IMR-90 (cell line): Measurements from ENCODE around the gene C22orf39. TPM values are rescaled to one million over a fixed set of nuclear protein-coding genes. Genes with fewer than 3 reads are reported as not detected.

Experiments used
- ATAC-seq: fragments of 200-7000 bp; cut with Tn5 transposase; 2 replicates; pipeline ENCODE4 v1.9.1; 2020; ENCODE audit warnings: low read depth, mild to moderate bottlenecking, moderate library complexity
- BruUV-seq: library from RNA; stranded (reverse); fragments of 400-500 nt; replicated peaks from 2 replicates; lab custom pipeline; 2021; lab: Mats Ljungman, UMichigan
- CTCF ChIA-PET: fragments of 300-600 bp; formaldehyde crosslinking; extraction: SDS; loops from one replicate; lab custom pipeline; 2021; ENCODE audit warnings: antibody characterized with exemption; lab: Yijun Ruan, JAX
- POLR2A ChIA-PET: fragments of 300-600 bp; sonication (Branson Sonifier 250); formaldehyde crosslinking; loops from one replicate; lab custom pipeline; 2022; ENCODE audit warnings: antibody characterized with exemption; ENCODE audit not compliant: unreplicated experiment; lab: Charles Lee
- DNase-seq: peaks from one replicate; pipeline ENCODE4 v3.0.0; 2013
- H2AFZ ChIP-seq: replicated peaks from 2 replicates; pipeline ENCODE3; 2013; ENCODE audit warnings: low read length, mild to moderate bottlenecking; ENCODE audit not compliant: poor library complexity
- H2AK5ac ChIP-seq: 2 replicates; pipeline ENCODE4 v1.6.1; 2013; ENCODE audit warnings: low read depth, low read length, inconsistent platforms
- H2AK9ac ChIP-seq: replicated peaks from 2 replicates; pipeline ENCODE3; 2013; ENCODE audit warnings: mild to moderate bottlenecking, low read depth, low read length, moderate library complexity; ENCODE audit not compliant: poor library complexity
- H2BK120ac ChIP-seq: 2 replicates; pipeline ENCODE4 v1.6.1; 2013; ENCODE audit warnings: low read depth, low read length, inconsistent platforms
- H2BK15ac ChIP-seq: 3 replicates; pipeline ENCODE4 v1.6.1; 2013; ENCODE audit warnings: low read depth, low read length, inconsistent platforms
- H2BK20ac ChIP-seq: 2 replicates; pipeline ENCODE4 v1.6.1; 2013; ENCODE audit warnings: low read depth, mild to moderate bottlenecking, inconsistent platforms, low read length, moderate library complexity
- H2BK5ac ChIP-seq: 2 replicates; pipeline ENCODE4 v1.6.1; 2013; ENCODE audit warnings: mild to moderate bottlenecking, low read depth, low read length, inconsistent platforms; ENCODE audit not compliant: poor library complexity, severe bottlenecking
- H3K14ac ChIP-seq: replicated peaks from 2 replicates; pipeline ENCODE4 v1.6.1; 2013; ENCODE audit warnings: low read depth, low read length, inconsistent platforms
- H3K18ac ChIP-seq: 2 replicates; pipeline ENCODE4 v1.6.1; 2013; ENCODE audit warnings: low read depth, low read length, control low read depth
- H3K23ac ChIP-seq: 2 replicates; pipeline ENCODE4 v1.6.1; 2013; ENCODE audit warnings: low read depth, low read length, inconsistent platforms
- H3K27ac ChIP-seq: 2 replicates; pipeline ENCODE4 v1.5.1; 2013; ENCODE audit warnings: mild to moderate bottlenecking, control low read depth, low read length; ENCODE audit not compliant: insufficient read depth
- H3K27me3 ChIP-seq: 2 replicates; pipeline ENCODE4 v1.6.1; 2013; ENCODE audit warnings: low read length; ENCODE audit not compliant: control insufficient read depth, insufficient read depth
- H3K36me3 ChIP-seq: 2 replicates; pipeline ENCODE4 v1.6.1; 2013; ENCODE audit warnings: low read length, mixed read lengths; ENCODE audit not compliant: control insufficient read depth, insufficient read depth
- H3K4ac ChIP-seq: 2 replicates; pipeline ENCODE4 v1.6.1; 2013; ENCODE audit warnings: low read depth, low read length, inconsistent platforms
- H3K4me1 ChIP-seq: 2 replicates; pipeline ENCODE4 v1.6.1; 2013; ENCODE audit warnings: low read length, mixed read lengths; ENCODE audit not compliant: control insufficient read depth, insufficient read depth
- H3K4me2 ChIP-seq: 2 replicates; pipeline ENCODE4 v1.6.1; 2013; ENCODE audit warnings: low read depth, mild to moderate bottlenecking, control low read depth, low read length, moderate library complexity
- H3K4me3 ChIP-seq: 2 replicates; pipeline ENCODE4 v1.5.1; 2013; ENCODE audit warnings: low read depth, mild to moderate bottlenecking, control low read depth, low read length, moderate library complexity; ENCODE audit not compliant: insufficient read depth
- H3K56ac ChIP-seq: 2 replicates; pipeline ENCODE4 v1.6.1; 2013; ENCODE audit warnings: low read length, inconsistent platforms; ENCODE audit not compliant: insufficient read depth; ENCODE audit errors: extremely low read depth
- H3K79me1 ChIP-seq, 2 experiments: 2 replicates each; pipeline ENCODE4 v1.6.1; 2013; ENCODE audit warnings: low read length in 2 of 2, inconsistent platforms in 1 of 2, low read depth in 1 of 2
- H3K9ac ChIP-seq: 2 replicates; pipeline ENCODE4 v1.6.1; 2013; ENCODE audit warnings: low read depth, low read length, control low read depth
- H3K9me1 ChIP-seq: 2 replicates; pipeline ENCODE4 v1.6.1; 2013; ENCODE audit warnings: low read length, inconsistent platforms; ENCODE audit not compliant: insufficient read depth
- H3K9me3 ChIP-seq: 2 replicates; pipeline ENCODE4 v1.6.1; 2013; ENCODE audit warnings: low read length; ENCODE audit not compliant: control insufficient read depth, insufficient read depth
- H4K20me1 ChIP-seq: 2 replicates; pipeline ENCODE4 v1.6.1; 2013; ENCODE audit warnings: low read length, inconsistent platforms; ENCODE audit not compliant: insufficient read depth
- H4K5ac ChIP-seq: 2 replicates; pipeline ENCODE4 v1.6.1; 2013; ENCODE audit warnings: mild to moderate bottlenecking, low read depth, low read length, control low read depth
- H4K8ac ChIP-seq, 2 experiments: 2 replicates each; pipeline ENCODE4 v1.6.1; 2013; ENCODE audit warnings: low read depth in 2 of 2, low read length in 2 of 2, control low read depth in 1 of 2, inconsistent platforms in 1 of 2
- H4K91ac ChIP-seq: 2 replicates; pipeline ENCODE4 v1.6.1; 2013; ENCODE audit warnings: low read depth, low read length, inconsistent platforms; ENCODE audit not compliant: insufficient read depth
- BHLHE40 ChIP-seq: fragments of 150-350 bp; IDR thresholded peaks from 2 replicates; pipeline ENCODE4 v1.6.1; 2016; ENCODE audit warnings: mild to moderate bottlenecking, low read depth, low read length
- CHD1 ChIP-seq: IDR thresholded peaks from 2 replicates; pipeline ENCODE4 v1.6.1; 2012; ENCODE audit warnings: low read depth, low read length, improper control_type of control experiment
- FOS ChIP-seq: fragments of 150-350 bp; IDR thresholded peaks from 2 replicates; pipeline ENCODE4 v1.6.1; 2016; ENCODE audit warnings: low read depth, low read length
- MAFK ChIP-seq: IDR thresholded peaks from 2 replicates; pipeline ENCODE4 v1.6.1; 2012; ENCODE audit warnings: low read depth, low read length, improper control_type of control experiment
- MAZ ChIP-seq: IDR thresholded peaks from 2 replicates; pipeline ENCODE4 v1.6.1; 2012; ENCODE audit warnings: low read depth, mild to moderate bottlenecking, low read length, improper control_type of control experiment, moderate library complexity, borderline replicate concordance
- MXI1 ChIP-seq: IDR thresholded peaks from 2 replicates; pipeline ENCODE4 v1.6.1; 2012; ENCODE audit warnings: low read depth, mild to moderate bottlenecking, low read length, moderate library complexity, borderline replicate concordance
- POLR2A ChIP-seq: IDR thresholded peaks from 2 replicates; pipeline ENCODE4 v1.6.1; 2012; ENCODE audit warnings: mild to moderate bottlenecking, low read depth, low read length
- RCOR1 ChIP-seq: IDR thresholded peaks from 2 replicates; pipeline ENCODE4 v1.6.1; 2012; ENCODE audit warnings: mild to moderate bottlenecking, low read length, improper control_type of control experiment; ENCODE audit not compliant: insufficient replicate concordance
- SMC3 ChIP-seq: fragments of 150-350 bp; IDR thresholded peaks from 2 replicates; pipeline ENCODE4 v1.6.1; 2016; ENCODE audit warnings: low read depth, mild to moderate bottlenecking, antibody characterized with exemption, low read length, moderate library complexity
- WGBS, 2 experiments: methylation state at CpG; one replicate each; pipeline versions ENCODE4 v1.1.5 to v1.1.7; 2013; ENCODE audit warnings: missing lambda C conversion rate in 2 of 2; ENCODE audit not compliant: insufficient read length in 1 of 2; ENCODE audit errors: extremely low coverage in 2 of 2; 5-methylcytosine and 5-hydroxymethylcytosine counted together
- dilution Hi-C: fragments of 300-500 bp; cut with HindIII; formaldehyde crosslinking; loops from one replicate; pipeline ENCODE4 v1.14.3; 2018; ENCODE audit warnings: low sequenced_read_pairs; ENCODE audit not compliant: unreplicated experiment
- in situ Hi-C: fragments of 300-500 bp; cut with MboI; formaldehyde crosslinking; loops from 3 replicates; pipeline ENCODE4 v1.14.3; 2019; ENCODE audit warnings: low sequenced_read_pairs, inconsistent platforms, mixed read lengths
- intact Hi-C: fragments of 100-400 bp; cut with micrococcal nuclease; formaldehyde crosslinking; loops from 2 replicates; pipeline ENCODE4 v1.10.0; 2022
- polyA plus RNA-seq, 3 experiments: library from polyadenylated mRNA; depleted of rRNA; stranded (reverse); fragments of >200 nt; gene quantifications; 2 replicates each; pipeline ENCODE4 v1.2.3, GENCODE V29; 2012; ENCODE audit warnings: low replicate concordance in 1 of 3
- total RNA-seq: library from RNA; depleted of rRNA; stranded (reverse); fragments of >200 nt; gene quantifications from 2 replicates; pipeline ENCODE4 v1.2.3, GENCODE V29; 2012
- TF ChIP-seq, protein P1 (sequence below): conservative IDR thresholded peaks from 2 replicates; pipeline ENCODE4 v1.5.1; 2012; ENCODE audit warnings: mild to moderate bottlenecking, low read depth, low read length, improper control_type of control experiment
- TF ChIP-seq, protein P2 (sequence below): fragments of 150-350 bp; IDR thresholded peaks from 2 replicates; pipeline ENCODE4 v1.6.1; 2017; ENCODE audit warnings: mild to moderate bottlenecking, antibody characterized with exemption, low read length, low read depth

Gene C22orf39
- total and polyA plus RNA-seq, 2 of the 4 experiments (the other 2 are of a cell fraction): 8.2 to 8.9 TPM

DNA sequence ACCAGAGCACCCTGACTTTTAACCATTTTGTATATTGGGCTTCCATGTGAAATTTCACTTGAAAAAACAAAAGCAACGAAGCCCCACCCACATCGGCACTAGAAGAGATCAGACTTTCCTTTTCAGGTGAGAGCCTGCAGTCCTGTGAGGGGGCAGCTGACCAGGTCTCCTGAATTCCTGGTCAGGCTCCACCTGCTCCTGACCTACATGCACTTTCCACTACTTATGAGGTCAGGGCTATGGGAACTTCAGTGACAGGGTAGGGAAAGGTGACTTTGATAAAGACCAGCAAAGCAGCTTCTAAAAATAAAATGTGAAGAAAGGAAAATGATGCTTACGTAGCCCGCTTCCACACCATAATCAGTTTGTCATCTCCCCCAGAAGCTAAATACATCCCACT, 40.7 kb downstream of the C22orf39 start (continued):
- TF ChIP-seq MAZ (no peak), MXI1 (no peak), RCOR1 (no peak), SMC3 (no peak)

DNA sequence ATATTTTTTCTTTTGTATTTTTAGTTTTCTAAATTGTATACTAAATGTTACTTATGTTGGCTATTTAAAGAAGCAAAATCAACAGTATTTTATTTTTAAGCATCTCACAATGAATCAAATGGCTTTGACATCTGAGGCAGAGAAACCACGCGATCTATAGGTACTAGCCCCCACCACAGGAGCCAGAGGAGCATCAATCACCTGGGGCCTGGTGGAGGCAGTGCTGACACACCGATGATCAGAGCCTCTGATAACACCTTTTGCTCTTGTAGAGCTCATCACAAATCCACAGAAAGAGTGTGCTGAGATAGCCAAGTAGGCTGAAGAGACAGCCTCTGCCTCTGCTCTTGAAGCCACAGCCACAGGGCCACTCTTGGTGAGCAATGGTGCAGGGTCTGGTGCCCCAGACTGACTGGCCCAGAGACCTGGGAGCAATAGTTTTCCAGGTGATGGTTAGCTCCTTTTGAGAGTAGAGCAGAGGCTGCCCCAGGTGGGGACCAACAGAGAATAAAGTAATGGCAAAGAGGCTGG, 41.2 kb downstream of the C22orf39 start:
- intact Hi-C loops (no loop called here), dilution Hi-C loops (no loop called here), in situ Hi-C loops (no loop called here)
- no peak overlapping the region for H3K27ac ChIP-seq
- H3K23ac ChIP-seq: no peak overlapping the region
- H3K4me1 ChIP-seq: peaks cover 3% of the 10 kb centered on the region
- H2AFZ ChIP-seq: no peak overlapping the region
- peaks cover 42% of the 10 kb centered on the region for H3K36me3 ChIP-seq
- H4K20me1 ChIP-seq: peaks cover 12% of the 10 kb centered on the region
- no peak overlapping the region for H2AK9ac ChIP-seq
- peaks cover 31 to 60% of the 10 kb centered on the region in 2 experiments for H3K79me1 ChIP-seq
- H3K14ac ChIP-seq: no peak overlapping the region
- H3K4me3 ChIP-seq: no peak overlapping the region
- no peak overlapping the region for H3K4ac ChIP-seq
- no peak overlapping the region for H3K9ac ChIP-seq
- no peak overlapping the region for H4K91ac ChIP-seq
- H3K56ac ChIP-seq: no peak overlapping the region
- CTCF ChIA-PET: no interaction called here
- H2BK5ac ChIP-seq: no peak overlapping the region
- ATAC-seq (no peak), DNase-seq (no peak)
- no peak overlapping the region for H4K5ac ChIP-seq
- H4K8ac ChIP-seq: no peak overlapping the region
- H3K9me1 ChIP-seq: peaks cover 17% of the 10 kb centered on the region
- TF ChIP-seq MAFK (no peak), MXI1 (no peak), FOS (no peak), BHLHE40 (no peak), POLR2A (no peak), CHD1 (no peak), SMC3 (no peak), RCOR1 (no peak)
- TF ChIP-seq, protein P1, sequence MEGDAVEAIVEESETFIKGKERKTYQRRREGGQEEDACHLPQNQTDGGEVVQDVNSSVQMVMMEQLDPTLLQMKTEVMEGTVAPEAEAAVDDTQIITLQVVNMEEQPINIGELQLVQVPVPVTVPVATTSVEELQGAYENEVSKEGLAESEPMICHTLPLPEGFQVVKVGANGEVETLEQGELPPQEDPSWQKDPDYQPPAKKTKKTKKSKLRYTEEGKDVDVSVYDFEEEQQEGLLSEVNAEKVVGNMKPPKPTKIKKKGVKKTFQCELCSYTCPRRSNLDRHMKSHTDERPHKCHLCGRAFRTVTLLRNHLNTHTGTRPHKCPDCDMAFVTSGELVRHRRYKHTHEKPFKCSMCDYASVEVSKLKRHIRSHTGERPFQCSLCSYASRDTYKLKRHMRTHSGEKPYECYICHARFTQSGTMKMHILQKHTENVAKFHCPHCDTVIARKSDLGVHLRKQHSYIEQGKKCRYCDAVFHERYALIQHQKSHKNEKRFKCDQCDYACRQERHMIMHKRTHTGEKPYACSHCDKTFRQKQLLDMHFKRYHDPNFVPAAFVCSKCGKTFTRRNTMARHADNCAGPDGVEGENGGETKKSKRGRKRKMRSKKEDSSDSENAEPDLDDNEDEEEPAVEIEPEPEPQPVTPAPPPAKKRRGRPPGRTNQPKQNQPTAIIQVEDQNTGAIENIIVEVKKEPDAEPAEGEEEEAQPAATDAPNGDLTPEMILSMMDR: no peak
- TF ChIP-seq, protein P2, sequence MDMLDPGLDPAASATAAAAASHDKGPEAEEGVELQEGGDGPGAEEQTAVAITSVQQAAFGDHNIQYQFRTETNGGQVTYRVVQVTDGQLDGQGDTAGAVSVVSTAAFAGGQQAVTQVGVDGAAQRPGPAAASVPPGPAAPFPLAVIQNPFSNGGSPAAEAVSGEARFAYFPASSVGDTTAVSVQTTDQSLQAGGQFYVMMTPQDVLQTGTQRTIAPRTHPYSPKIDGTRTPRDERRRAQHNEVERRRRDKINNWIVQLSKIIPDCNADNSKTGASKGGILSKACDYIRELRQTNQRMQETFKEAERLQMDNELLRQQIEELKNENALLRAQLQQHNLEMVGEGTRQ: no peak
- no peaks in the 10 kb centered on the region for H3K9me3 ChIP-seq
- POLR2A ChIA-PET: no interaction called here
- H2BK20ac ChIP-seq: no peak overlapping the region
- H2BK15ac ChIP-seq: no peak overlapping the region
- no peaks in the 10 kb centered on the region for H3K27me3 ChIP-seq
- H2BK120ac ChIP-seq: no peak overlapping the region
- BruUV-seq: no TSS peak
- no peak overlapping the region for H3K18ac ChIP-seq
- H2AK5ac ChIP-seq: no peak overlapping the region
- no peak overlapping the region for H3K4me2 ChIP-seq
- no CpG with 5 or more reads among the region's 3 CpGs for WGBS, 2 experiments
